GM12875 (cell line): ENCODE results near the gene SUCNR1.
"Not testable (repeated sequence)": the region's sequence is repeated elsewhere in the genome, so short reads cannot be mapped to it uniquely, and the experiment has no call there.

Source experiments
- H3K4me3 ChIP-seq: one replicate; pipeline ENCODE4 v1.5.1; 2011; ENCODE audit warnings: low read depth, low read length, control low read depth
- TF ChIP-seq, protein P1 (sequence below): IDR thresholded peaks from 2 replicates; pipeline ENCODE4 v1.5.1; 2011; ENCODE audit warnings: low read depth, mild to moderate bottlenecking, control low read depth, inconsistent platforms, low read length, moderate library complexity, borderline replicate concordance; ENCODE audit not compliant: insufficient read depth

Gene SUCNR1

GRCh38 chr3:151871639-151872468 is 1.6 kb upstream of the SUCNR1 start:
- TF ChIP-seq, protein P1, sequence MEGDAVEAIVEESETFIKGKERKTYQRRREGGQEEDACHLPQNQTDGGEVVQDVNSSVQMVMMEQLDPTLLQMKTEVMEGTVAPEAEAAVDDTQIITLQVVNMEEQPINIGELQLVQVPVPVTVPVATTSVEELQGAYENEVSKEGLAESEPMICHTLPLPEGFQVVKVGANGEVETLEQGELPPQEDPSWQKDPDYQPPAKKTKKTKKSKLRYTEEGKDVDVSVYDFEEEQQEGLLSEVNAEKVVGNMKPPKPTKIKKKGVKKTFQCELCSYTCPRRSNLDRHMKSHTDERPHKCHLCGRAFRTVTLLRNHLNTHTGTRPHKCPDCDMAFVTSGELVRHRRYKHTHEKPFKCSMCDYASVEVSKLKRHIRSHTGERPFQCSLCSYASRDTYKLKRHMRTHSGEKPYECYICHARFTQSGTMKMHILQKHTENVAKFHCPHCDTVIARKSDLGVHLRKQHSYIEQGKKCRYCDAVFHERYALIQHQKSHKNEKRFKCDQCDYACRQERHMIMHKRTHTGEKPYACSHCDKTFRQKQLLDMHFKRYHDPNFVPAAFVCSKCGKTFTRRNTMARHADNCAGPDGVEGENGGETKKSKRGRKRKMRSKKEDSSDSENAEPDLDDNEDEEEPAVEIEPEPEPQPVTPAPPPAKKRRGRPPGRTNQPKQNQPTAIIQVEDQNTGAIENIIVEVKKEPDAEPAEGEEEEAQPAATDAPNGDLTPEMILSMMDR = no peak
- no peak overlapping the region for H3K4me3 ChIP-seq

DNA sequence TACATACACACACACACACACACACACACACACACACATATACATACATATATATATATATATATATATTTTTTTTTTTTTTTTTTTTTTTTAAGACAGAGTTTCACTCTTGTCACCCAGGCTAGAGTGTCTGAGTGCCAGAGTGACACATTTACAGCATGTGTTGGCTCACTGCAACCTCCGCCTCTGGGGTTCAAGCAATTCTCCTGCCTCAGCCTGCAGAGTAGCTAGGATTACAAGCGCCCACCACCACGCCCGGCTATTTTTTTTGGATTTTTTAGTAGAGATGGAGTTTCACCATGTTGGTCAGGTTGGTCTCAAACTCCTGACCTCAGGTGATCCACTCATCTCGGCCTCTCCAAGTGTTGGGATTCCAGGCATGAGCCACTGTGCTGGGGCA is 636 bp downstream of the SUCNR1 start:
- H3K4me3 ChIP-seq = not testable (repeated sequence)

DNA sequence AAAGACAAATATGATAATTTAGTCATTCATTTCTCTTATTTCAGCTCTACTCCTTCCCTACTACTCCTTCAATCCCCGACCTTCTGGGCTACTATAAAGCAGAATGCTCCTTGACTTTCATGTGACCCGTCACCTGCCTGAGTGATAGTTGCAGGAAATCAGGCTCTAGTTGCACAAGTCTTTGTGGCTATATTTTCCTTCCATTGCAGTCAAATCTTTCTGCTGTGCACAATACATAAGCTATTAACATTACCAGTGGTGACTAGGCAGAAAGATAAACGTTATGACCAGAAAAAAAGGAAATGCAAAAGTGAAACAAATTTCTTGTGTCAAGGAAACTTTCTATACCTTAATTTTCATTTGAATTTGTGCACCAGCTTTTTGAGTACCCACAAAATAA is 2.3 kb downstream of the SUCNR1 start:
- H3K4me3 ChIP-seq = no peak overlapping the region
- TF ChIP-seq, protein P1 = no peak

GRCh38 chr3:151877269-151877668 is 3.8 kb downstream of the SUCNR1 start:
- H3K4me3 ChIP-seq = no peak overlapping the region
- TF ChIP-seq, protein P1 = no peak

GRCh38 chr3:151878465-151878864 is 5.0 kb downstream of the SUCNR1 start:
- TF ChIP-seq, protein P1 = no peak

DNA sequence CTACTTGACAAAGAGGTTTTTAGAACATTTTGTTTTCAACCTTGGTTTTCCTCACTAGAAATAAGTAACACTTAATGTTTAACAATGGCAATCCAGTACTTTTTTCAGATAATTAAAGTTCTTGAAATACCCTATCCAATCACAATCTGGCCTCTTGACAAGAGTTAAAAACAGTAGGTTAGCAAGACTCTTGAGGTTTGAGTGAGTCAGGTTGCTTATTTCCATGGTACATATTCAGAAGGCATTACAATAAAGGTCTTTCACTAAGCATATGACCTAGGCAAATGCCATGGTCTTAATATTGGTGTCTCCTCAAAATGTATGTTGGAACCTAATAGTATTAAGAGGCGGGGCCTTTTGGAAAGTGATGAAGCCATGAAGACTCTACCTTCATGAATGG is 5.6 kb downstream of the SUCNR1 start:
- TF ChIP-seq, protein P1 = no peak
- no peak overlapping the region for H3K4me3 ChIP-seq

More at GRCh38 chr3:151878465-151878864, 5.0 kb downstream of the SUCNR1 start:
- no peak overlapping the region for H3K4me3 ChIP-seq

DNA sequence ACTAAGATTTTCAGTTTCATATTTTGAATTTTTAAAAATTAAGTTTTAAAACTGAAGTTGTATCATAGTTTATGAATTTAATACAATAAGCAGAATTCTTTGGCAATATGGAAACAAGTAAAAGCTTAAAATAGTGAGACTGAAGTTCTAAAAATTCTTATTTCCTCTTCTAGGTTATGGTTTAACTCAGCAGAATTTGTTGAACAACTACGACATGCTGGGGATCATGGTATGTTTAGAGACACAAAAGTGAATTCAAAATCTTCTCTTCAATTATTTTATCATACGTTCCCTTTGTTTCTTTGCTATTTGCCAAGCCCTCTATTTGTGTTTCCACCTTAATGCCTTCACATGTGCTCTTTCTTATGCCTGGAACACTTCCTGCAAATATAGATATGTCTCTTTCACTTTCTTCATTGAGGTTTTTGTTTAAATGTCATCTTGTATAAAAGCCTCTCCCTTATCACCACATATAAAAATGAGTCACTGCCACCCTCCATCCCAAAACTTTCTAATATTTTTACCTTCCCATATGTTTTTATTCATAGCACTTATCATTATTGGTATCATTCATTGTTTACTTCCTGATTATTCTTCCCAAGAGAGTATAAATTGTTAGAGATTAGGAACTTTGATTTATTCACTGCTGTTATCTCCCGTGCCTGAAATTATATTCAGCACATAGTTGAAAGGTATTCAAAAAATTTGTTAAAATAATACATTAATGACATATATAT is 6.4 kb downstream of the SUCNR1 start:
- TF ChIP-seq, protein P1 = no peak
- no peak overlapping the region for H3K4me3 ChIP-seq
